Right lobe of liver (tissue), 6 donors: ENCODE measurements around the gene MAP3K20. TPM values are rescaled to one million over a fixed set of nuclear protein-coding genes. Genes with fewer than 3 reads are reported as not detected.

Experiments used
- ATAC-seq, 4 donors: fragments of 200-7000 bp; cut with Tn5 transposase; one replicate each; pipeline ENCODE4 v1.9.1; 2020; ENCODE audit warnings: mild to moderate bottlenecking in 4 of 4, moderate library complexity in 4 of 4
- DNase-seq, 3 donors: peaks; one replicate each; pipeline ENCODE4 v3.0.0-alpha.2; 2020
- H3K27ac ChIP-seq, 3 donors: fragments of 200-600 bp; one replicate each; pipeline ENCODE4 v1.8.0; 2022
- H3K27me3 ChIP-seq, 2 donors: fragments of 200-600 bp; one replicate each; pipeline ENCODE4 v1.8.0; 2022
- H3K36me3 ChIP-seq, 4 donors: fragments of 200-600 bp; sonication (generic) in 1 of 4; one replicate each; pipeline versions ENCODE4 v1.5.1 to v1.8.0; 2017 to 2022; ENCODE audit warnings: control low read depth in 1 of 4
- H3K4me1 ChIP-seq, 4 donors: fragments of 200-600 bp; sonication (generic) in 1 of 4; one replicate each; pipeline versions ENCODE4 v1.5.1 to v1.8.0; 2017 to 2022; ENCODE audit warnings: control low read depth in 1 of 4
- H3K4me3 ChIP-seq, 3 donors: fragments of 200-600 bp; one replicate each; pipeline ENCODE4 v1.8.0; 2022
- H3K9me3 ChIP-seq, 4 donors: fragments of 200-600 bp; sonication (generic) in 1 of 4; one replicate each; pipeline versions ENCODE4 v1.5.1 to v1.8.0; 2017 to 2022; ENCODE audit warnings: control low read depth in 1 of 4
- CTCF ChIP-seq, 4 donors: fragments of 200-600 bp in 3 of 4; fragments of 450-650 bp in 1 of 4; IDR thresholded peaks; one replicate each; pipeline versions ENCODE4 v1.5.1 to v1.8.0; 2016 to 2022; ENCODE audit warnings: antibody characterized with exemption in 4 of 4, mild to moderate bottlenecking in 2 of 4
- POLR2A ChIP-seq: fragments of 450-650 bp; IDR thresholded peaks from one replicate; pipeline ENCODE4 v1.6.1; 2017; ENCODE audit warnings: antibody characterized with exemption, mild to moderate bottlenecking
- WGBS: methylation state at CpG from one replicate; pipeline ENCODE4 v1.1.6; 2018; ENCODE audit warnings: low coverage, low lambda C conversion rate; ENCODE audit not compliant: insufficient coverage; ENCODE audit errors: missing lambda C conversion rate; 5-methylcytosine and 5-hydroxymethylcytosine counted together
- intact Hi-C, 2 donors: fragments of 100-400 bp; cut with DNase I; formaldehyde crosslinking; loops; one replicate each; pipeline versions ENCODE4 v1.11.2 to v1.14.1; 2022
- total RNA-seq, 6 experiments: library from RNA; depleted of rRNA in 2 of 6; stranded (reverse); fragments of >200 nt in 2 of 6; fragmentation: NEBNext Ultra II Directional in 3 of 6; extraction: Animal tissue kit (Norgen Biotek cat#: 25700) in 3 of 6; gene quantifications; one replicate each; pipeline versions ENCODE4 v1.1.0 to v1.2.4, GENCODE V29; 2016 to 2023
- donor health status: DM: no; HTN: yes; CAD: no.
- donor health status: DM: no; HTN: no; CAD: no.
- donor health status: DM: no; HTN: no; CAD: no.
- donor health status: DM: no; HTN: yes; CAD: no.
- donor health status: DM: no; HTN: yes; CAD: no.

MAP3K20 gene
- total RNA-seq, 6 experiments from 2014 or later = 16.0 to 36.8 (median 22.0) TPM

GRCh38 chr2:173087214-173087581 is 11.6 kb downstream of the MAP3K20 start:
- peak overlapping the region in 2 of 3 donors; percentile 23 to 61 for H3K27ac ChIP-seq
- ATAC-seq (peak in 1 of 4 donors; percentile 20), DNase-seq (no peak)
- H3K9me3 ChIP-seq = no peaks in the 10 kb centered on the region
- TF ChIP-seq POLR2A (no peak), CTCF (IDR thresholded peaks at IDR 0.05) (no peak)
- peaks cover 0 to 56% (median 11%) of the 10 kb centered on the region in 4 donors for H3K4me1 ChIP-seq
- no peaks in the 10 kb centered on the region for H3K27me3 ChIP-seq
- no peaks in the 10 kb centered on the region for H3K36me3 ChIP-seq
- no peak overlapping the region for H3K4me3 ChIP-seq
- WGBS = 50% methylated on average over 1 of the region's 1 CpG
- intact Hi-C loops = no loop called here

DNA sequence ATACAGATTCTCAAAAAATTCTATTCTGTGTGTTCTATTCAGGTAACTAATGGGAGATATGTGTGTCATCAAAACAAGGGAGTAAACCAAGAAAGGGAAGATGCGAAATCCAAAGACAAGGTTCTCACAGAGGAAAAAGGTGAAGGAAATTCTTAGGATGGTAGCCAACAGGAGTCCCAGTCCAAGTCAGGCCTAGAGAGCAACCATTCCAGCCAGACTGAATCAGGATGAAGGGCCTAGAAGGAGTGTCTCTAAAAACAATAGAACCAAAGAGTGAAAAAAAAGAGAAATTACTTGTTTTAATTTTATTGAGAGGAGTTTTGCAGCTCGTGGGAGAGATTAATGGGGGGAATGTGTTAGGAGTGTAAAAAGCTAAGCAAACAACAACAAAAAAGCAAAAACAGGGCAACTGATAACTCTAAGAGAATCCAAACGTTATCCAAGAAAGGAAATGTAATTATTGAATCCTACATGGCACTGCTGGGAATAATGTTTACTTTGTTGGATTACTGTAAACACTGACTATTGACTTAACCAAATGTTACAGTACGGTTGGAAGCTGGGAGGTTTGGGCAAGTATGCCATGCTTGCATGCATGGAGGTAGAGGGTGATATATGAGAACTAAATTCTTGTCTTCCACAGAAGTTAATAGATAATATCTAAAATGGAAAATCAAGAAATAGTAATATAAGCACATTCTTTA is 12.3 kb downstream of the MAP3K20 start:
- intact Hi-C loops = no loop called here
- ATAC-seq = peak; percentile 53 to 75 (median 62)
- no peaks in the 10 kb centered on the region for H3K36me3 ChIP-seq
- no peak overlapping the region for H3K4me3 ChIP-seq
- 40% methylated on average over 4 of the region's 4 CpGs for WGBS
- H3K27me3 ChIP-seq = no peaks in the 10 kb centered on the region
- no peak for DNase-seq
- peak overlapping the region in 1 of 3 donors; percentile 61 for H3K27ac ChIP-seq
- H3K4me1 ChIP-seq = peaks cover 0 to 56% (median 11%) of the 10 kb centered on the region in 4 donors
- no peaks in the 10 kb centered on the region for H3K9me3 ChIP-seq
- TF ChIP-seq POLR2A (no peak), CTCF (IDR thresholded peaks at IDR 0.05) (no peak)

- no peak overlapping the region for H3K4me3 ChIP-seq
- DNase-seq (peak in 1 of 3 donors; percentile 23), ATAC-seq (peak in 3 of 4 donors; percentile 23 to 49 (median 34))
- TF ChIP-seq CTCF (IDR thresholded peaks at IDR 0.05) = no peak
- no peak for TF ChIP-seq POLR2A
- H3K36me3 ChIP-seq = no peaks in the 10 kb centered on the region
- H3K27ac ChIP-seq = peak overlapping the region in 1 of 3 donors; percentile 44
- no peaks in the 10 kb centered on the region for H3K27me3 ChIP-seq
- peaks cover 0 to 51% (median 9%) of the 10 kb centered on the region in 4 donors for H3K4me1 ChIP-seq
- no peaks in the 10 kb centered on the region for H3K9me3 ChIP-seq
- WGBS = 53% methylated on average over 10 of the region's 11 CpGs
- intact Hi-C loops = no loop called here
Measured at GRCh38 chr2:173090276-173090877, 14.7 kb downstream of the MAP3K20 start.

DNA sequence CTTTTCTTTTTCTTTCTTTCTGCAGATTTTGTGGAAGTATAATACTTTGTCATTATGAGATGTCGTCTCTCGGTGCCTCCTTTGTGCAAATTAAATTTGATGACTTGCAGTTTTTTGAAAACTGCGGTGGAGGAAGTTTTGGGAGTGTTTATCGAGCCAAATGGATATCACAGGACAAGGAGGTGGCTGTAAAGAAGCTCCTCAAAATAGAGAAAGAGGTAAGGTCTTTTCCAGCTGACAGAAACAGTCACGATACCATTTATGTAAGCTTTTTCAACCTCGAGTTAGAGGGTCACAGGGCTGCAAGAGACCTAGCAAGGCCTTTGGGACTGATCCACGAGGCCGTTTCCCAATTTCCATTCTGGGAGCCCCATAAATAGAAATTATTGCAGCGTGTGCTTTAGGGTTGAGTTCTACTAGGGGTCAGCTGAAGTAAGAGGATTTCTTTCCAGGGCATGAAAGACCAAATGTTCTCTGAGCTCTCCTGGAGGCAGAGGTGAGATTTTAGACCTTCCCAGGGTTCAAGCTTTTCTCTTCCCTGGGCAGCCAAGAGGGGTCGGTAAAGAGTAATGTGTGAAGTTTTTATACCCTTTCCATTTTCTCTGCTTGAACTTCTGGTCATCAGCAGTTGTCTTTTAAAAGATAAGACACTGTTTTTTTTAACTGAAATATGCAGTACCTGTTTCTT is 15.5 kb downstream of the MAP3K20 start:
- TF ChIP-seq CTCF (IDR thresholded peaks at IDR 0.05) (peak in 3 of 4 donors; percentile 18 to 41 (median 20)), POLR2A (no peak)
- Histone ChIP-seq H3K36me3 (no peaks in the 10 kb centered on the region), H3K27ac (peak overlapping the region in 1 of 3 donors; percentile 44), H3K4me3 (no peak overlapping the region), H3K4me1 (peaks cover 0 to 55% (median 9%) of the 10 kb centered on the region in 4 donors), H3K27me3 (no peaks in the 10 kb centered on the region), H3K9me3 (no peaks in the 10 kb centered on the region)
- DNase-seq (no peak), ATAC-seq (peak; percentile 5 to 52 (median 18))
- WGBS = 52% methylated on average over 8 of the region's 10 CpGs
- intact Hi-C loops = no loop called here
